Measurements from ENCODE around the gene KCNMB2. TPM values are rescaled to one million over a fixed set of nuclear protein-coding genes. Genes with fewer than 3 reads are reported as not detected.

Gene KCNMB2
- total RNA-seq, 1 donor from 2014 or later = not detected

GRCh38 chr3:178761461-178761860 lies 225.2 kb downstream of the KCNMB2 start:
- no peak for TF ChIP-seq CTCF (IDR thresholded peaks at IDR 0.05)
- intact Hi-C loops (cut with DNase I) = no loop called here
- no peak overlapping the region for H3K27ac ChIP-seq
- no peaks in the 10 kb centered on the region for H3K4me1 ChIP-seq
- no peaks in the 10 kb centered on the region for H3K27me3 ChIP-seq
- H3K36me3 ChIP-seq = no peaks in the 10 kb centered on the region
- H3K4me3 ChIP-seq = no peak overlapping the region
- no peaks in the 10 kb centered on the region for H3K9me3 ChIP-seq
- DNase-seq (ENCODE audit: low spot score in 2 of 2) = no peak

GRCh38 chr3:178762385-178762784 lies 226.1 kb downstream of the KCNMB2 start:
- H3K27me3 ChIP-seq = no peaks in the 10 kb centered on the region
- no peak overlapping the region for H3K4me3 ChIP-seq
- no peaks in the 10 kb centered on the region for H3K9me3 ChIP-seq
- no peak for DNase-seq (ENCODE audit: low spot score in 2 of 2)
- no peak for TF ChIP-seq CTCF (IDR thresholded peaks at IDR 0.05)
- intact Hi-C loops (cut with DNase I) = no loop called here
- H3K4me1 ChIP-seq = no peaks in the 10 kb centered on the region
- no peaks in the 10 kb centered on the region for H3K36me3 ChIP-seq
- H3K27ac ChIP-seq = no peak overlapping the region

- no peak for TF ChIP-seq CTCF (IDR thresholded peaks at IDR 0.05)
- Histone ChIP-seq H3K27me3 (no peaks in the 10 kb centered on the region), H3K36me3 (no peaks in the 10 kb centered on the region), H3K27ac (no peak overlapping the region), H3K4me3 (no peak overlapping the region), H3K4me1 (no peaks in the 10 kb centered on the region), H3K9me3 (no peaks in the 10 kb centered on the region)
- intact Hi-C loops (cut with DNase I) = no loop called here
- no peak for DNase-seq (ENCODE audit: low spot score in 2 of 2)
Measured at GRCh38 chr3:178765472-178765871, 229.2 kb downstream of the KCNMB2 start.

GRCh38 chr3:178767581-178767980 lies 231.3 kb downstream of the KCNMB2 start:
- intact Hi-C loops (cut with DNase I) = no loop called here
- Histone ChIP-seq H3K27me3 (no peaks in the 10 kb centered on the region), H3K36me3 (no peaks in the 10 kb centered on the region), H3K4me3 (no peak overlapping the region), H3K9me3 (no peaks in the 10 kb centered on the region), H3K4me1 (no peaks in the 10 kb centered on the region), H3K27ac (no peak overlapping the region)
- TF ChIP-seq CTCF (IDR thresholded peaks at IDR 0.05) = no peak
- no peak for DNase-seq (ENCODE audit: low spot score in 2 of 2)

- Histone ChIP-seq H3K9me3 (no peaks in the 10 kb centered on the region), H3K4me3 (no peak overlapping the region), H3K27ac (no peak overlapping the region), H3K27me3 (no peaks in the 10 kb centered on the region), H3K4me1 (no peaks in the 10 kb centered on the region), H3K36me3 (no peaks in the 10 kb centered on the region)
- intact Hi-C loops (cut with DNase I) = no loop called here
- no peak for DNase-seq (ENCODE audit: low spot score in 2 of 2)
- no peak for TF ChIP-seq CTCF (IDR thresholded peaks at IDR 0.05)
Measured at GRCh38 chr3:178768072-178768864, 232.0 kb downstream of the KCNMB2 start.

Data from ascending aorta (tissue), 2 donors.